K562 (cell line): ENCODE data around the gene SAPCD1. TPM values are rescaled to one million over a fixed set of nuclear protein-coding genes. Genes with fewer than 3 reads are reported as not detected.

Experiments
- ATF3 ChIP-seq, 2 experiments: fragments of 450-650 bp in 1 of 2; sonication (generic) in 1 of 2; formaldehyde crosslinking in 1 of 2; IDR thresholded peaks in 1 of 2; conservative IDR thresholded peaks in 1 of 2; 2 replicates each; pipeline versions ENCODE4 v1.6.1 to v1.8.1; 2016 to 2023; ENCODE audit warnings: mild to moderate bottlenecking in 2 of 2, moderate library complexity in 2 of 2, inconsistent platforms in 1 of 2, missing genetic modification reagents in 1 of 2
- CTBP1 ChIP-seq: fragments of 450-650 bp; IDR thresholded peaks from 2 replicates; pipeline ENCODE4 v1.6.1; 2016; ENCODE audit warnings: borderline replicate concordance
- E2F5 ChIP-seq: sonication (generic); formaldehyde crosslinking; IDR thresholded peaks from 2 replicates; pipeline ENCODE4 v1.8.0; 2022; ENCODE audit warnings: mild to moderate bottlenecking, missing genetic modification reagents
- ERF ChIP-seq: fragments of 450-650 bp; formaldehyde crosslinking; IDR thresholded peaks from 2 replicates; pipeline ENCODE4 v1.4.0; 2020; ENCODE audit warnings: mild to moderate bottlenecking, mixed read lengths
- GABPB1 ChIP-seq: sonication (generic); formaldehyde crosslinking; IDR thresholded peaks from 2 replicates; pipeline ENCODE4 v1.8.0; 2022; ENCODE audit warnings: mild to moderate bottlenecking, missing genetic modification reagents
- GATA2 ChIP-seq: sonication (generic); formaldehyde crosslinking; IDR thresholded peaks from 2 replicates; pipeline ENCODE4 v1.4.0; 2020; ENCODE audit warnings: mild to moderate bottlenecking, missing genetic modification reagents
- PHTF2 ChIP-seq: fragments of 250-450 bp; sonication (Bioruptor Pico); IDR thresholded peaks from 2 replicates; pipeline ENCODE4 v1.5.0; 2021; ENCODE audit warnings: mild to moderate bottlenecking
- SMARCA4 ChIP-seq: fragments of 450-650 bp; IDR thresholded peaks from 2 replicates; pipeline ENCODE4 v1.6.1; 2016
- ZEB2 ChIP-seq: fragments of 450-650 bp; IDR thresholded peaks from 2 replicates; pipeline ENCODE4 v1.6.1; 2016
- ZNF121 ChIP-seq: sonication (generic); formaldehyde crosslinking; conservative IDR thresholded peaks from 2 replicates; pipeline ENCODE4 v1.8.0; 2022; ENCODE audit warnings: missing genetic modification reagents
- ZNF609 ChIP-seq: sonication (generic); formaldehyde crosslinking; IDR thresholded peaks from 2 replicates; pipeline ENCODE4 v1.8.1; 2023; ENCODE audit warnings: missing genetic modification reagents, mild to moderate bottlenecking, borderline replicate concordance
- polyA plus RNA-seq, 8 experiments: library from polyadenylated mRNA; depleted of rRNA in 4 of 8; stranded (reverse) in 5 of 8; unstranded in 3 of 8; fragments of >200 nt; fragmentation: Nextera tagmentation in 2 of 8; fragmentation: Illumina TruSeq in 1 of 8; extraction: Ambion mirVana in 2 of 8; extraction: Trizol in 1 of 8; gene quantifications; 2 replicates each; pipeline versions ENCODE4 v1.2.1 to v1.2.3, GENCODE V29; 2011 to 2014; ENCODE audit warnings: inconsistent platforms in 1 of 8, missing spikeins in 1 of 8
- total RNA-seq, 7 experiments: library from RNA; depleted of rRNA in 6 of 7; stranded (reverse); fragments of >200 nt in 6 of 7; fragmentation: Illumina TruSeq in 2 of 7; extraction: Trizol in 2 of 7; gene quantifications; 2 replicates each; pipeline versions ENCODE4 v1.2.1 to v1.2.3, GENCODE V29; 2011 to 2021; ENCODE audit warnings: low replicate concordance in 1 of 7

The SAPCD1 gene
- total and polyA plus RNA-seq, 9 of the 15 experiments (the other 6 are each of a cell fraction or from before 2014, with no cell fraction given), result 2.6 to 30.2 (median 7.4) TPM

GRCh38 chr6:31749301-31750036 is 13.0 kb upstream of the SAPCD1 start (continued):
- TF ChIP-seq ZNF609 (peak; percentile 55; the same call in 1 of the 2 replicates), ZNF121 (CRISPR knock-in tag) (peak; percentile 67; the same call in 1 of the 2 replicates), GABPB1 (CRISPR knock-in tag) (no peak), ERF (CRISPR knock-in tag) (no peak), CTBP1 (0 out of 2 replicates have a peak, but pooled peaks have one; percentile 26), ZEB2 (peak; percentile 65), SMARCA4 (no peak), E2F5 (CRISPR knock-in tag) (peak; percentile 65; the same call in 1 of the 2 replicates), GATA2 (peak; percentile 31; the same call in 1 of the 2 replicates), PHTF2 (CRISPR knock-in tag) (no peak), ATF3 (IDR thresholded peaks at IDR 0.05) (peak; percentile 81), ATF3 (CRISPR knock-in tag; conservative IDR thresholded peaks at IDR 0.05) (no peak)
